NCI-H1694 (cell line): ENCODE results near the gene ZNF786.
"Not testable (repeated sequence)": the region's sequence is repeated elsewhere in the genome, so short reads cannot be mapped to it uniquely, and the experiment has no call there.

Experiments used
- DNase-seq: peaks from one replicate; lab custom pipeline; 2025; lab: John Stamatoyannopoulos, UW

The ZNF786 gene

GRCh38 chr7:149030439-149030838, 60.1 kb downstream of the ZNF786 start:
- DNase-seq, result not testable (repeated sequence)

GRCh38 chr7:149028346-149029109, 62.0 kb downstream of the ZNF786 start, which contains the start of gene PDIA4:
TSS of gene PDIA4 (minus strand) at chr7:149028505. CDS start at chr7:149028408, 97 bp downstream.
- DNase-seq, result peak; percentile 97

GRCh38 chr7:149027611-149028345, 62.7 kb downstream of the ZNF786 start:
- DNase-seq, result peak; percentile 25

- DNase-seq, result no peak
Measured at GRCh38 chr7:149027055-149027454, 63.5 kb downstream of the ZNF786 start.

- no peak for DNase-seq
Measured at GRCh38 chr7:149023662-149024061, 66.9 kb downstream of the ZNF786 start.

- DNase-seq, result no peak
Measured at GRCh38 chr7:149022756-149023360, 67.7 kb downstream of the ZNF786 start.

- no peak for DNase-seq
Measured at GRCh38 chr7:149021725-149022062, 68.8 kb downstream of the ZNF786 start.

- no peak for DNase-seq
Measured at GRCh38 chr7:149020483-149020882, 70.0 kb downstream of the ZNF786 start.
